Nephron (organoid): ENCODE measurements around the gene TTC21A.

ENCODE experiments used
- H3K27ac Mint-ChIP-seq, 3 experiments: 2 replicates each; pipeline ENCODE4 v1.8.0; 2020; ENCODE audit warnings: mixed read lengths in 3 of 3, mild to moderate bottlenecking in 2 of 3, moderate library complexity in 1 of 3
- H3K27me3 Mint-ChIP-seq: 2 replicates; pipeline ENCODE4 v1.8.0; 2021; ENCODE audit warnings: low read depth, mild to moderate bottlenecking, moderate library complexity, mixed read lengths
- H3K36me3 Mint-ChIP-seq: 2 replicates; pipeline ENCODE4 v1.8.0; 2020; ENCODE audit warnings: low read depth, mixed read lengths
- H3K4me1 Mint-ChIP-seq: 2 replicates; pipeline ENCODE4 v1.8.0; 2020; ENCODE audit warnings: mixed read lengths
- H3K4me3 Mint-ChIP-seq, 3 experiments: 2 replicates each; pipeline ENCODE4 v1.8.0; 2020; ENCODE audit warnings: mild to moderate bottlenecking in 3 of 3, mixed read lengths in 3 of 3, moderate library complexity in 2 of 3
- H3K9me3 Mint-ChIP-seq: 2 replicates; pipeline ENCODE4 v1.8.0; 2020; ENCODE audit warnings: mixed read lengths
- TF ChIP-seq, protein P1 (sequence below), 3 experiments: fragments of 200-600 bp; sonication (generic); IDR thresholded peaks; one replicate each; pipeline ENCODE4 v1.5.0; 2021; ENCODE audit warnings: antibody characterized with exemption in 3 of 3; ENCODE audit not compliant: unreplicated experiment in 3 of 3

The TTC21A gene

GRCh38 chr3:39104961-39105686 lies 2.4 kb upstream of the TTC21A start:
- TF ChIP-seq, protein P1, sequence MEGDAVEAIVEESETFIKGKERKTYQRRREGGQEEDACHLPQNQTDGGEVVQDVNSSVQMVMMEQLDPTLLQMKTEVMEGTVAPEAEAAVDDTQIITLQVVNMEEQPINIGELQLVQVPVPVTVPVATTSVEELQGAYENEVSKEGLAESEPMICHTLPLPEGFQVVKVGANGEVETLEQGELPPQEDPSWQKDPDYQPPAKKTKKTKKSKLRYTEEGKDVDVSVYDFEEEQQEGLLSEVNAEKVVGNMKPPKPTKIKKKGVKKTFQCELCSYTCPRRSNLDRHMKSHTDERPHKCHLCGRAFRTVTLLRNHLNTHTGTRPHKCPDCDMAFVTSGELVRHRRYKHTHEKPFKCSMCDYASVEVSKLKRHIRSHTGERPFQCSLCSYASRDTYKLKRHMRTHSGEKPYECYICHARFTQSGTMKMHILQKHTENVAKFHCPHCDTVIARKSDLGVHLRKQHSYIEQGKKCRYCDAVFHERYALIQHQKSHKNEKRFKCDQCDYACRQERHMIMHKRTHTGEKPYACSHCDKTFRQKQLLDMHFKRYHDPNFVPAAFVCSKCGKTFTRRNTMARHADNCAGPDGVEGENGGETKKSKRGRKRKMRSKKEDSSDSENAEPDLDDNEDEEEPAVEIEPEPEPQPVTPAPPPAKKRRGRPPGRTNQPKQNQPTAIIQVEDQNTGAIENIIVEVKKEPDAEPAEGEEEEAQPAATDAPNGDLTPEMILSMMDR (IDR thresholded peaks at IDR 0.05; ENCODE audit: unreplicated experiment in 3 of 3): no peak
- Mint-ChIP-seq H3K27ac (peak overlapping the region in 1 of 3 experiments; percentile 48), H3K4me3 (peak overlapping the region; percentile 90 to 92 (median 92)), H3K4me1 (peaks cover 46% of the 10 kb centered on the region), H3K36me3 (peaks cover 7% of the 10 kb centered on the region), H3K9me3 (no peaks in the 10 kb centered on the region), H3K27me3 (no peaks in the 10 kb centered on the region)

GRCh38 chr3:39105687-39106063 lies 1.8 kb upstream of the TTC21A start:
- peaks cover 46% of the 10 kb centered on the region for H3K4me1 Mint-ChIP-seq
- H3K4me3 Mint-ChIP-seq: peak overlapping the region; percentile 90 to 92 (median 92)
- H3K27ac Mint-ChIP-seq: peak overlapping the region; percentile 17 to 88 (median 82)
- H3K27me3 Mint-ChIP-seq: no peaks in the 10 kb centered on the region
- H3K36me3 Mint-ChIP-seq: peaks cover 5% of the 10 kb centered on the region
- TF ChIP-seq, protein P1 (IDR thresholded peaks at IDR 0.05; ENCODE audit: unreplicated experiment in 3 of 3): no peak
- H3K9me3 Mint-ChIP-seq: no peaks in the 10 kb centered on the region

DNA sequence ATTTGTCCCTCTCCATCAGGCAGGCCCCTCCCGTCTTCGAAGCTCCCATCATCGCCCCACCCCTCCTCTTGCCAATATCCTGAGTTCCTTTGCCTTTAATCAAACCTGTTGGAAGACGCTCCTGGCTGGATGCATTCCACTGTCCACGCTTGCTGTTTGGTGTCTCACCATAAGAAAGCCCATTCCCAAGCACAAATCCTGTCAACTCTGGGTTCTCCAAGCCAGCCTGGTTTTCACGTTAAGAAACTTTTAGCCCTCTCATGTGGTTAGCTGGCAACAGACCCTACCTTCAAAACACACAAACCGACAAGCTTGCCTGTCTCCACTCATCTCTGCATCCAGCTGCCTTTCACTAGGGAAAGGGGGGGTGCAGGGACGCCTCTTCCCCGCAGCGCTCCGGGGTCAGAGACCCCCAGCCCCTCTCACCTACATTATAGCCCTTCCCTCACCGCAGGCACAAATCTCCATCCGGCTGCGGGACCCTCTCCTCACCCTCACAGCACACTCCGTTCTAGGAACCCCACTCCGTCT lies 1.1 kb upstream of the TTC21A start:
- Mint-ChIP-seq H3K27ac (peak overlapping the region; percentile 17 to 88 (median 82)), H3K9me3 (no peaks in the 10 kb centered on the region), H3K27me3 (no peaks in the 10 kb centered on the region), H3K36me3 (peaks cover 4% of the 10 kb centered on the region), H3K4me1 (peaks cover 46% of the 10 kb centered on the region), H3K4me3 (peak overlapping the region; percentile 90 to 92 (median 92))
- TF ChIP-seq, protein P1 (IDR thresholded peaks at IDR 0.05; ENCODE audit: unreplicated experiment in 3 of 3): no peak

DNA sequence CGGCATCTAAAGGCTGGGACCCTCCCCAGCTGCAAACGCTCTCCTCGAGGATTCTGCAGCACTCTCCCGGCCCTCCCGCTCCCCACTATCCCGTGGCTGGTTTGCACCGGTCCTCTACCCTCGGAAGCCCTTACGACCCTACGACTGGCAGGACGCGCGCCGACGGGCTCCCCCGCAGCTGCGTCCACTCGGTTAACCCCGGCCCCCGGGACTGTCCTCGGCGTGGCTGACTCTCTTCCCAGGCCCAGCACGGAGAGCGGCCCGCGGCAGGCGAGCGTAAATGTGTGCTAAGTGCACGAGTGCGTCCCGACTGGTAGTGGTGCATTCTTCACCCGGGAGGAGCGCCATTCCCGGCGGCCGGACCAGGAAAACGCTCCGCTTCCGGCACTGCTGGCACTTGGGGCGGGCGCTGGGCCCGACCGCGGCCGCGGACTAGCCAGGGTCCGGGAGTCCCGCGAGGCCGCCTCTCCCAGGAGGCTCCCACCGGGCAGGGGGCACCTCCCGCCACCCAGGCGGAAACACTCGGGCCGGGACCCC lies 561 bp upstream of the TTC21A start:
- peaks cover 45% of the 10 kb centered on the region for H3K4me1 Mint-ChIP-seq
- peak overlapping the region; percentile 17 to 88 (median 82) for H3K27ac Mint-ChIP-seq
- H3K4me3 Mint-ChIP-seq: peak overlapping the region; percentile 90 to 92 (median 92)
- no peaks in the 10 kb centered on the region for H3K27me3 Mint-ChIP-seq
- peaks cover 4% of the 10 kb centered on the region for H3K36me3 Mint-ChIP-seq
- TF ChIP-seq, protein P1 (IDR thresholded peaks at IDR 0.05; ENCODE audit: unreplicated experiment in 3 of 3): peak in 1 of 3 experiments; percentile 6
- H3K9me3 Mint-ChIP-seq: no peaks in the 10 kb centered on the region

DNA sequence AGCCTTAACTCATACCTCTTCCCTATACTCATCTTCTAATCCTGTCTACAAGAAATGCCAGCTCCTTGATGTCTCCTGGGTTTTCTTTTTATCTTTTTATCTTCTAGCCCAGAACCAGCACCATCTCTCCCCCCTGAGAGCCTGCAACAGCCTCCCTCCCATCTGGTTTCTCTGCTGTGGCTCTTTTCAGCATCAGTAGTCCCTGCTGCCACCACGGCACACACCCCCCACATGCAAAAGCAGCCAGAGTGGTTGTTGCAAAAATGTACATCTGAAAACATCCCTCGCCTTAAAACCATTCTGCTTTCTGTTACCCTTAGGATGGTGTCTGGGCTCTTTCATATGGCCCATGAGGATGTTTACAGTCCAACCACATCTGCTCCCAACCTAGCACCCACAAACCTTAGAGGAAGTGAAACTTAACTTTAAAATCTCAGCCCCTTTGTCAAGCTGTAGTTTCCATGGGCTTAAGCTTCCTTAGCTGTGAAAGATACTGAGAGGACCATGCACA lies 775 bp downstream of the TTC21A start:
- H3K27me3 Mint-ChIP-seq: no peaks in the 10 kb centered on the region
- peak overlapping the region; percentile 91 to 96 (median 95) for H3K4me3 Mint-ChIP-seq
- no peaks in the 10 kb centered on the region for H3K9me3 Mint-ChIP-seq
- peaks cover 4% of the 10 kb centered on the region for H3K36me3 Mint-ChIP-seq
- H3K4me1 Mint-ChIP-seq: peaks cover 40% of the 10 kb centered on the region
- TF ChIP-seq, protein P1 (IDR thresholded peaks at IDR 0.05; ENCODE audit: unreplicated experiment in 3 of 3): no peak
- H3K27ac Mint-ChIP-seq: peak overlapping the region; percentile 73 to 93 (median 85)
